Measurements from ENCODE around the gene STK32A.

Gene STK32A

GRCh38 chr5:147396070-147396823 is 161.4 kb downstream of the STK32A start:
- FAIRE-seq: no peak

- no peak for FAIRE-seq
These were observed 162.8 kb downstream of the STK32A start for GRCh38 chr5:147397616-147398015.

GRCh38 chr5:147398860-147399259 is 164.0 kb downstream of the STK32A start:
- no peak for FAIRE-seq

GRCh38 chr5:147400126-147400809 is 165.4 kb downstream of the STK32A start:
- FAIRE-seq: no peak

- FAIRE-seq: no peak
These were observed 166.1 kb downstream of the STK32A start for GRCh38 chr5:147400881-147401280.

GRCh38 chr5:147403651-147404640 is 169.1 kb downstream of the STK32A start:
- FAIRE-seq: no peak

GRCh38 chr5:147404706-147405105 is 169.9 kb downstream of the STK32A start:
- no peak for FAIRE-seq

- FAIRE-seq: no peak
These were observed 171.8 kb downstream of the STK32A start for GRCh38 chr5:147406636-147407035.

- FAIRE-seq: no peak
These were observed 172.4 kb downstream of the STK32A start for GRCh38 chr5:147407094-147407681.

GRCh38 chr5:147408980-147409379 is 174.2 kb downstream of the STK32A start:
- FAIRE-seq: no peak

- no peak for FAIRE-seq
These were observed 175.9 kb downstream of the STK32A start for GRCh38 chr5:147410496-147411358.

GRCh38 chr5:147411359-147412319 is 176.8 kb downstream of the STK32A start:
- no peak for FAIRE-seq

- FAIRE-seq: no peak
These were observed 177.7 kb downstream of the STK32A start for GRCh38 chr5:147412561-147412960.

GRCh38 chr5:147413266-147413665 is 178.4 kb downstream of the STK32A start:
- FAIRE-seq: no peak

GRCh38 chr5:147415651-147416050 is 180.8 kb downstream of the STK32A start:
- FAIRE-seq: no peak

- no peak for FAIRE-seq
These were observed 182.4 kb downstream of the STK32A start for GRCh38 chr5:147417135-147417813.

- no peak for FAIRE-seq
These were observed 183.8 kb downstream of the STK32A start for GRCh38 chr5:147418613-147419012.

GRCh38 chr5:147426640-147427327 is 192.0 kb downstream of the STK32A start:
- FAIRE-seq: no peak

All from TTC549 (cell line).